ENCODE measurements around the gene NCKAP1.

Gene NCKAP1

GRCh38 chr2:182867426-182868053 is 170.7 kb downstream of the NCKAP1 start:
- no peak for DNase-seq (ENCODE audit: low spot score)

DNA sequence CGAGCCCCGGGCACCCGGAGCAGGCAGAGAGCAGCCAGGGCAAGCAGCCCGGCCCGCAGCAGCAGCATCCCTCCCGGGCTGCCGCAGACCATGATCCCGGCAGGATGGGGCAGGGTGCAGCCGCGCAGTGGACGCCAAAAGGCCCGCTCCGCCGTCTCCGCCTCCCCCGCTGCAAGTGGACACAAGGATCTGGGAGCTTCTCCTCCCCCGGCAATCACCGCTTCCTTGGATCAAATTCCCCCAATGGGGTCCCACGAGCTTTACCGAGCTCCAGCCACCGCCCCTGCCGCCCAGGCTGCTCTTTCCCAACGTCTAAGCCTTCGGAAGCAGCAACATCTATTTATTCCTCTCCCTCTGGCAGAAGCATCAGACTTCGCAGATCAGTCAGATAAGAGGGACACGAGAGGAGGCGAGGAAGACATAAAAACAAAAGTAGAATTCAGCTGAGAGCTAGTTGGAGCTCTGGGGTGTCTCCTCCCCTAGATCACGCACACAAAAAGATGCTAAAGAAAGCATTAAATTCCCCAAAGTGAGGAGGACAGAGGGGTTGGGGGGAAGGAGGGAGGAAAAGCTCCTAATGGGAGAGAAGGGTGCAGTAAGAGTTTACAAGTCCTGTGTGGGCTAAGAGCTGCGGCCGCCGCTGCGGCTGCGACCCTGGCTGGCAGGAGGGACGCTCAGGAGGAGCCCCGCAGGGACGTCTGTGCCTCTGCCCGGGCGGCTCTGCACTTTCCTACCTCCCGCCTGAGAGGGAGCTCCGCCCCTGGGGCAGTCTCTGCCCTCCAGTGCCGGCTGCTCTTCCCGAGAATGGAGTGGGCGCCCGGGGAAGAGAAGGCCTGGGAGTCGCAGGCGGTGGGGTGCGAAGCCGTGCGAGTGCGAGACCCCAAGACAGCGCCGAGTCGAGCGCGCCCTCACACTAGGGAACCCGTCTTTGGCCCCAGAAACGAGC is 171.5 kb downstream of the NCKAP1 start, which contains the start of gene FRZB:
FRZB (minus strand) TSS at position 177 of the 946 bp plus-strand sequence; CDS start at position 92, 85 bp downstream.
- DNase-seq (ENCODE audit: low spot score), result peak; percentile 12

- no peak for DNase-seq (ENCODE audit: low spot score)
These were observed 172.2 kb downstream of the NCKAP1 start for GRCh38 chr2:182866095-182866460.

- no peak for DNase-seq (ENCODE audit: low spot score)
These were observed 173.2 kb downstream of the NCKAP1 start for GRCh38 chr2:182864949-182865570.

- no peak for DNase-seq (ENCODE audit: low spot score)
These were observed 174.6 kb downstream of the NCKAP1 start for GRCh38 chr2:182863642-182864041.

DNA sequence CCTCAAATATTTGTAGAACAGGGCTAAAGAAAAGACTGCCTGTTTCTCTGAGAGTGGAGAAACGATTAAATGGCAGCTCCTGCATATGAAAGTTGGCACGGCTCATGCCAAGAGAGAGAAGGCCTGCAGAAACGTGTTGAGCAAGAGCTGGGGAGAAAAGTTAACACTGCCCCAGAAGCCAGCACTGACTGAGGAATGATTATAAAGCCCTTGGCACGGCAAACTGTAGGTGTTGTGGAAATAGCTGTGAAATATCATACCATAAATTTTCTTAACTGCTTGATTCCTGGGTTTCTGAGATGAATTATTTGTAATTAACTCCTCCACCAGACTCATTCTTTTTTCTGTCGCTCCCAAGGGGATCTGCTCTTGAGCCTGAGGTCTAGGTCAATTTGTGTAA is 176.2 kb downstream of the NCKAP1 start:
- DNase-seq (ENCODE audit: low spot score), result no peak

- DNase-seq (ENCODE audit: low spot score), result no peak
These were observed 177.4 kb downstream of the NCKAP1 start for GRCh38 chr2:182860858-182861257.

Data from cerebellar cortex (tissue), 1 donor.